Naive thymus-derived CD8-positive, alpha-beta T cell (primary cell): ENCODE measurements around the gene ABHD16A. TPM values are rescaled to one million over a fixed set of nuclear protein-coding genes. Genes with fewer than 3 reads are reported as not detected.

Experiments
- ATAC-seq, 2 donors: fragments of 150-1000 bp; cut with Tn5 transposase in 1 of 2; sonication (Bioruptor Pico), chemical (Tn5 transposase) in 1 of 2; 1 replicate in 1 of 2; 2 replicates in 1 of 2; pipeline ENCODE4 v1.10.0; 2021; ENCODE audit warnings: mild to moderate bottlenecking in 2 of 2, moderate library complexity in 2 of 2
- POLR2A ChIA-PET: fragments of 350-600 bp; sonication (Branson Sonifier 250); formaldehyde crosslinking; loops from one replicate; lab custom pipeline; 2021; ENCODE audit warnings: antibody characterized with exemption; lab: Charles Lee
- DNase-seq, 10 donors: peaks; one replicate each; pipeline versions ENCODE4 v3.0.0 to v3.0.0-alpha.2; 2020 to 2022
- H3K27ac Mint-ChIP-seq, 10 donors: one replicate each; pipeline ENCODE4 v1.8.0; 2020 to 2022; ENCODE audit warnings: mild to moderate bottlenecking in 10 of 10, mixed read lengths in 10 of 10, moderate library complexity in 4 of 10, inconsistent platforms in 1 of 10
- H3K27me3 Mint-ChIP-seq, 5 donors: one replicate each; pipeline ENCODE4 v1.8.0; 2021 to 2022; ENCODE audit warnings: mixed read lengths in 5 of 5
- H3K36me3 Mint-ChIP-seq, 3 donors: one replicate each; pipeline ENCODE4 v1.8.0; 2020 to 2022; ENCODE audit warnings: mixed read lengths in 3 of 3, mild to moderate bottlenecking in 2 of 3, inconsistent platforms in 1 of 3
- H3K4me1 Mint-ChIP-seq, 4 donors: one replicate each; pipeline ENCODE4 v1.8.0; 2021 to 2022; ENCODE audit warnings: mixed read lengths in 4 of 4
- H3K4me3 Mint-ChIP-seq, 10 donors: one replicate each; pipeline ENCODE4 v1.8.0; 2020 to 2022; ENCODE audit warnings: mild to moderate bottlenecking in 10 of 10, mixed read lengths in 10 of 10, moderate library complexity in 6 of 10, inconsistent platforms in 1 of 10
- H3K9me3 Mint-ChIP-seq, 9 donors: one replicate each; pipeline ENCODE4 v1.8.0; 2020 to 2022; ENCODE audit warnings: mixed read lengths in 9 of 9, mild to moderate bottlenecking in 3 of 9, inconsistent platforms in 1 of 9, moderate library complexity in 1 of 9
- polyA plus RNA-seq, 3 donors: library from polyadenylated mRNA; unstranded; fragments of 300-500 nt; fragmentation: Illumina TruSeq; gene quantifications; one replicate each; pipeline ENCODE4 v1.2.3, GENCODE V29; 2021
- total RNA-seq, 8 experiments: library from RNA in 2 of 8; stranded (reverse) in 2 of 8; gene quantifications; one replicate each; pipeline ENCODE4 v1.2.3 and lab custom pipeline; 2021 to 2026

ABHD16A gene
- 10 to 100 TPM; 58.4 to 59.9 TPM for total RNA-seq
- 10 to 100 TPM; 26.9 to 35.5 (median 34.1) TPM for polyA plus RNA-seq
- 2.7 to 8.3 (median 5.1) reads per million in 6 experiments for total RNA-seq (lab: John Stamatoyannopoulos, UW)

GRCh38 chr6:31702819-31703716 is at the start of gene ABHD16A:
ABHD16A (minus strand) TSS chr6:31703324; CDS start chr6:31703281, 43 bp downstream.
- Mint-ChIP-seq H3K9me3 (no peaks in the 10 kb centered on the region), H3K27me3 (no peaks in the 10 kb centered on the region), H3K36me3 (peaks cover 0 to 26% (median 3%) of the 10 kb centered on the region in 3 donors), H3K4me3 (peak within 1 kb of the TSS; percentile 95 to 100 (median 98)), H3K27ac (peak within 1 kb of the TSS; percentile 91 to 99 (median 96)), H3K4me1 (peaks cover 16 to 42% (median 32%) of the 10 kb centered on the region in 4 donors)
- peak; percentile 93 to 99 (median 96) for DNase-seq
- POLR2A ChIA-PET = interaction anchor here (0.5 to 2.4 kb wide), 36 partner anchors 9 to 1269 kb away, joined by 3 to 22 read pairs (median 4); partner anchors contain the start of genes ATF6B, BAG6, C6orf47 and CSNK2B
- ATAC-seq = peak; percentile 93 to 94

DNA sequence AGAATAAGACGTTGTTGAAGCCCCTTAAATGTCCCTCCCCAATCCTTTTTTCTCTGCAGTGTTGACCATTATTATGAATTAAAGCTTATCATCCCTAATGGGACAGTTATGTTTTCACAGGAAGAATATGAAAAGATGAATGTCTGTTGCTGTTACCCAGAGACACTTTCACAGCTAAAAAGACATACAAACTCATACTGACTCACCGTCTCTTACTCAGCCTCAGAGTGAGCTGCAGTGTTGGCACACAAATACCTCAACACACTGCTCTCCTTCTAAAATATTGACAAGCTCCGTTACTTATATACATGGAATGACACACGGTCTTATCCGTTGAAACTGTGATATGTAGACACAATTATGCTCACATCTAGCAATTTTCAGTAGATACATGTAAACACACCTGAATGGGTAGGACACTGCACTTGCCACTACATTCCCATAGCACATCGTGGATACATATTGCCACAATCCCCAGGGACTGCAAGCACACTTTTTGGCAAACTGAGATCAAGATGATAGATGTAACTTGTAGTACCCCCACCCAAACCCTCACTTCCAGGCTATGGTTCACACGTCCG is 49.7 kb upstream of the ABHD16A start:
- no peaks in the 10 kb centered on the region for H3K4me1 Mint-ChIP-seq
- H3K4me3 Mint-ChIP-seq = no peak overlapping the region
- POLR2A ChIA-PET = interaction anchor here (1.0 kb wide), 1 partner anchor 11 kb away, joined by 6 read pairs; no protein-coding TSS in a partner anchor
- no peaks in the 10 kb centered on the region for H3K9me3 Mint-ChIP-seq
- no peaks in the 10 kb centered on the region for H3K36me3 Mint-ChIP-seq
- H3K27ac Mint-ChIP-seq = no peak overlapping the region
- no peaks in the 10 kb centered on the region for H3K27me3 Mint-ChIP-seq
- ATAC-seq (no peak), DNase-seq (no peak)

DNA sequence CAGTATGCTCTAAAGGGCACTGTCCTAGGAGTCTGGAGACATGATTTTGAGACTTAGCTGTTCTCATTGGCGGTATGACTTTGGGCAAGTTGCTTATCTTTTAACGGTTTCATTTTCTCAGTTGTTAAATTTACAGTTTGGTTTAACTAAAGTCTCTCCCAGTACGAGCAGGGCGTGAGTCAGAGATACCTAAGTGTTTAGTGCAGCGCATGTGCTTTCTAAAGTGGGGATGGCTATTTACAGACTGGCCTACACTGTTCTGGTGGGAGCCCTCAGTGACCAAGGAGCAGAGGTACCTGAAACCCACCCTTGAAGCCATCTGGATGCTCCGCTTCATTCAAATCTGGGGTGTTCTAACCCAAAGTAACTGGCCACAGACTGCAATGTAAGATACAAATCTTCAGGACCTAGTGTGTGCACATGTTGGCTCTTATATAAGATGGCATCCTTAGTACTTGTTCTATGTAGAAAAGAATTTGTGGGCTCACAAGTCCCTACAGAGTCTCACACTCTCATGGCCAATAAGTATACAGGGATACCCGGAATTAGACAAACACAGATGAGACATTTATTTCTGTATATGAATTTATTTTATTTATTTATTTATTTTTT is 47.4 kb upstream of the ABHD16A start:
- no peaks in the 10 kb centered on the region for H3K9me3 Mint-ChIP-seq
- ATAC-seq (no peak), DNase-seq (no peak)
- H3K36me3 Mint-ChIP-seq = no peaks in the 10 kb centered on the region
- H3K27ac Mint-ChIP-seq = no peak overlapping the region
- H3K4me1 Mint-ChIP-seq = no peaks in the 10 kb centered on the region
- no peaks in the 10 kb centered on the region for H3K27me3 Mint-ChIP-seq
- no peak overlapping the region for H3K4me3 Mint-ChIP-seq
- POLR2A ChIA-PET = no interaction called here

DNA sequence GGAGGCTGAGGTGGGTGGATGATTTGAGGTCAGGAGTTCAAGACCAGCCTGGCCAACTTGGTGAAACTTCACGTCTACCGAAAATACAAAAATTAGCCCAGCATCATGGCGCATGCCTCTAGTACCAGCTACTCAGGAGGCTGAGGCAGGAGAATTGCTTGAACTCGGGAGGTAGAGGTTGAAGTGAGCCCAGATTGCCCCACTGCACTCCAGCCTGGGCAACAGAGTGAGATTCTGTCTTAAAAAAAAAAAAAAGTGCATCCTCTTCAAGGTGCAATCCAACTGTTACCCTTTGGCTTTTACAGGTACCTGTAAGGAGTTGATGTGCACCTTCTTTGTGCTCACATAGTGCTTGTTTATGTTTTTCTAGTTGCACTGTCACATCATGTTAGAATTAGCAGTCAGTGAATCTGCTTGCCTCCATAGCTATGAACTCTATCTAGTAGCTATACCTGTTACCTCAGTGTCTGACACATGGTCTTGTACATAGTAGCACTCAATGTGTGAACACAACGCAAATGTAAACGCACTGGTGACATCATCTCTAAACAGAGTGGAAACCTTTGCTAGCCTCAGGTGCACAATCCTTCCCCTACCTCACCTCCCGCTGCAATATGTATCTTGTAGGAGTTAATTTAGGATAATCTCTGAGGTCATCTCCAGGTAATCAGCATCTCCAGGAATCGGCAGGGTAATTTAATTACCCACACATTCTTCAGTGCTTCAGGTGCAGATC is 46.3 kb upstream of the ABHD16A start:
- Mint-ChIP-seq H3K27ac (no peak overlapping the region), H3K36me3 (no peaks in the 10 kb centered on the region), H3K9me3 (no peaks in the 10 kb centered on the region), H3K27me3 (no peaks in the 10 kb centered on the region), H3K4me1 (no peaks in the 10 kb centered on the region), H3K4me3 (no peak overlapping the region)
- DNase-seq (no peak), ATAC-seq (no peak)
- POLR2A ChIA-PET = interaction anchor here (0.7 to 0.8 kb wide), 2 partner anchors 23 to 151 kb away, joined by 3 to 5 read pairs; no protein-coding TSS in a partner anchor

- Mint-ChIP-seq H3K27me3 (no peaks in the 10 kb centered on the region), H3K4me1 (peaks cover 12 to 21% (median 14%) of the 10 kb centered on the region in 4 donors), H3K27ac (no peak overlapping the region), H3K36me3 (peaks cover 0 to 2% (median 0%) of the 10 kb centered on the region in 3 donors), H3K4me3 (no peak overlapping the region), H3K9me3 (no peaks in the 10 kb centered on the region)
- ATAC-seq (no peak), DNase-seq (no peak)
- POLR2A ChIA-PET = no interaction called here
Measured at GRCh38 chr6:31744422-31744821, 41.3 kb upstream of the ABHD16A start.

- Mint-ChIP-seq H3K4me3 (no peak overlapping the region), H3K9me3 (no peaks in the 10 kb centered on the region), H3K36me3 (peaks cover 0 to 2% (median 0%) of the 10 kb centered on the region in 3 donors), H3K4me1 (peaks cover 25 to 37% (median 30%) of the 10 kb centered on the region in 4 donors), H3K27ac (peak overlapping the region in 1 of 10 donors; percentile 32), H3K27me3 (no peaks in the 10 kb centered on the region)
- no peak for ATAC-seq
- DNase-seq = no peak
- POLR2A ChIA-PET = interaction anchor here (1.1 kb wide), 1 partner anchor 10 kb away, joined by 6 read pairs; no protein-coding TSS in a partner anchor
Measured at GRCh38 chr6:31742894-31743293, 39.8 kb upstream of the ABHD16A start.

- H3K4me3 Mint-ChIP-seq = peak overlapping the region in 7 of 10 donors; percentile 31 to 98 (median 57)
- peaks cover 0 to 2% (median 0%) of the 10 kb centered on the region in 3 donors for H3K36me3 Mint-ChIP-seq
- peak overlapping the region in 2 of 10 donors; percentile 22 to 51 for H3K27ac Mint-ChIP-seq
- ATAC-seq (no peak), DNase-seq (no peak)
- H3K4me1 Mint-ChIP-seq = peaks cover 32 to 47% (median 40%) of the 10 kb centered on the region in 4 donors
- H3K9me3 Mint-ChIP-seq = no peaks in the 10 kb centered on the region
- H3K27me3 Mint-ChIP-seq = no peaks in the 10 kb centered on the region
- POLR2A ChIA-PET = interaction anchor here (0.7 to 1.1 kb wide), 2 partner anchors 11 to 73 kb away, joined by 3 to 6 read pairs; no protein-coding TSS in a partner anchor
Measured at GRCh38 chr6:31741815-31742214, 38.7 kb upstream of the ABHD16A start.

DNA sequence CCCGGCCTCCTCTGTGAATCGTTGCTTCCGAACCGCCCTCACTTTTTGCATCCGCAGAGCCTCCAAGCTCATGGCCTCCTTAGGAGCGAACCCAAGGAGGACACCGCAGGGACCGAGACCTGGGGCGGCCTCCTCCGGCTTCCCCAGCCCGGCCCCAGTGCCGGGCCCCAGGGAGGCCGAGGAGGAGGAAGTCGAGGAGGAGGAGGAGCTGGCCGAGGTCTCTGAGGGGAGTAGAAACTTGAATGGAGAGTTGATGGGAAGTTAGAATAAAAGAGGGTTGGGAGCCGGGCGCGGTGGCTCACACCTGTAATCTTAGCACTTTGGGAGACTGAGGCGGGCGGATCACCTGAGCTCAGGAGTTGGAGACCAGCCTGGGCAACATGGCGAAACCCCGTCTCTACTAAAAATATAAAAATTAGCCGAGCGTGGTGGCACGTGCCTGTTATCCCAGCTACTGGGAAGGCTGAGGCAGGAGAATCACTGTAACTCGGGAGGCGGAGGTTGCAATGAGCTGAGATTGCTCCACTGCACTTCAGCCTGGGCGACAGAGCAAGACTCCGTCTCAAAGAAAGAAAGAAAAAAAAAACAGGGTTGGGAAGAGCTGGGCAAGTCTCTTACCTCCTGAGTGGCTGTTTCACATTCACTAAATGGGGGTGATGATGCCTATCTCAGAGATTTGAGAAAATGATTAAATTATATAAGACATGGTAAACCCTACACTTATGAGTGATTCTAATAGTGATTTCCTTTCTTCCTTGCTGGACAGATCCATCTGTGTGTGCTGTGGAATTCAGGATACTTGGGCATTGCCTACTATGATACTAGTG is 37.5 kb upstream of the ABHD16A start:
- DNase-seq (no peak), ATAC-seq (no peak)
- peak overlapping the region; percentile 92 to 99 (median 98) for H3K4me3 Mint-ChIP-seq
- H3K27me3 Mint-ChIP-seq = no peaks in the 10 kb centered on the region
- no peaks in the 10 kb centered on the region for H3K9me3 Mint-ChIP-seq
- peaks cover 0 to 2% (median 0%) of the 10 kb centered on the region in 3 donors for H3K36me3 Mint-ChIP-seq
- H3K27ac Mint-ChIP-seq = peak overlapping the region in 7 of 10 donors; percentile 9 to 97 (median 88)
- peaks cover 41 to 57% (median 51%) of the 10 kb centered on the region in 4 donors for H3K4me1 Mint-ChIP-seq
- POLR2A ChIA-PET = interaction anchor here (0.6 to 3.9 kb wide), 8 partner anchors 12 to 95 kb away, joined by 3 to 24 read pairs (median 4); partner anchors contain the start of genes ABHD16A, DDAH2 and VARS1

- peaks cover 0 to 2% (median 0%) of the 10 kb centered on the region in 3 donors for H3K36me3 Mint-ChIP-seq
- no peaks in the 10 kb centered on the region for H3K27me3 Mint-ChIP-seq
- H3K9me3 Mint-ChIP-seq = no peaks in the 10 kb centered on the region
- DNase-seq (peak; percentile 86 to 97 (median 93)), ATAC-seq (peak; percentile 91 to 94)
- peak within 1 kb of the TSS; percentile 71 to 97 (median 91) for H3K27ac Mint-ChIP-seq
- POLR2A ChIA-PET = interaction anchor here (0.6 to 3.9 kb wide), 12 partner anchors 11 to 106 kb away, joined by 3 to 24 read pairs (median 4); partner anchors contain the start of genes ABHD16A, BAG6, DDAH2 and LSM2
- H3K4me3 Mint-ChIP-seq = peak within 1 kb of the TSS; percentile 92 to 99 (median 98)
- H3K4me1 Mint-ChIP-seq = peaks cover 49 to 62% (median 58%) of the 10 kb centered on the region in 4 donors
Measured at GRCh38 chr6:31739639-31740396, 36.7 kb upstream of the ABHD16A start, which contains the start of gene MSH5. MSH5 (plus strand) TSS chr6:31740005; CDS start chr6:31740467, 462 bp downstream.
